Cardiac ventricle fibroblast (primary cell): ENCODE results near the gene GCFC2. TPM values are rescaled to one million over a fixed set of nuclear protein-coding genes. Genes with fewer than 3 reads are reported as not detected.

ENCODE experiments used
- total RNA-seq: library from RNA; depleted of rRNA; stranded (reverse); fragments of >200 nt; gene quantifications from 2 replicates; pipeline ENCODE4 v1.2.3, GENCODE V29; 2015

Gene GCFC2
- total RNA-seq: 10.2 and 12.7 TPM in 2 replicates

GRCh38 chr2:75710577-75711253 is at the start of gene GCFC2:
Gene GCFC2, minus strand, starts transcription at chr2:75710915. Its CDS starts 60 bp downstream, at chr2:75710855.

GRCh38 chr2:75646583-75647425 is 63.9 kb downstream of the GCFC2 start, which contains the start of gene MRPL19:
Gene MRPL19, plus strand, starts transcription at chr2:75646783. Its CDS starts 25 bp downstream, at chr2:75646808.

Other genes starting within 250 kb of the GCFC2 start
- gene EVA1A, start 150.0 kb downstream of the GCFC2 start, total RNA-seq: 14.4 and 19.0 TPM in 2 replicates
- gene MRPL19, start 64.1 kb downstream of the GCFC2 start, total RNA-seq: 30.2 and 34.9 TPM in 2 replicates